Measurements from ENCODE around the gene POLR3H.

- TF ChIP-seq CTCF (IDR thresholded peaks at IDR 0.05 in 8 of 11, conservative IDR thresholded peaks at IDR 0.05 in 3 of 11) (no peak), POLR2A (IDR thresholded peaks at IDR 0.05) (no peak), POLR2AphosphoS5 (IDR thresholded peaks at IDR 0.05) (no peak)
These were observed 35.2 kb upstream of the POLR3H start for GRCh38 chr22:41579297-41579996.
